ENCODE results near the gene SPIN2B.

DNA sequence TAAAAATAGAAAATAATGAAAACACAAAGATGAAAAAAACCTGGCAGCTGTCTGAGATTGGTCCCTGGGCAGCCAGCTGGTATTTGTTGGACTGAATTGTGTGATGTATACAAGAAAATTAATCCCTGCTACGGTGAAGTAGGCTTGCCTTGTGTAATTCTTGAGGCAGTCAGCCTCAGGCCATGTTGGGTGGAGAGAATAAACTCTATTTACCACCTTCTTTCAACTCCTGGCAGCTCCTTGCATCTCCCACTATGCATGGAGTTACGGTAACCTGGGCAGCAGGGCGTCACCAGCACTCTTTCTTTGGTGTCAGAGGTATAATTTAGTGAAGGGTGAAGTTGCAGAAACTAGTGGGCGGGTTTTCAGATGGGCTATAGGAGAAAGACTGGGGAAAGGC lies 12.4 kb upstream of the SPIN2B start:
- TF ChIP-seq, protein P1, sequence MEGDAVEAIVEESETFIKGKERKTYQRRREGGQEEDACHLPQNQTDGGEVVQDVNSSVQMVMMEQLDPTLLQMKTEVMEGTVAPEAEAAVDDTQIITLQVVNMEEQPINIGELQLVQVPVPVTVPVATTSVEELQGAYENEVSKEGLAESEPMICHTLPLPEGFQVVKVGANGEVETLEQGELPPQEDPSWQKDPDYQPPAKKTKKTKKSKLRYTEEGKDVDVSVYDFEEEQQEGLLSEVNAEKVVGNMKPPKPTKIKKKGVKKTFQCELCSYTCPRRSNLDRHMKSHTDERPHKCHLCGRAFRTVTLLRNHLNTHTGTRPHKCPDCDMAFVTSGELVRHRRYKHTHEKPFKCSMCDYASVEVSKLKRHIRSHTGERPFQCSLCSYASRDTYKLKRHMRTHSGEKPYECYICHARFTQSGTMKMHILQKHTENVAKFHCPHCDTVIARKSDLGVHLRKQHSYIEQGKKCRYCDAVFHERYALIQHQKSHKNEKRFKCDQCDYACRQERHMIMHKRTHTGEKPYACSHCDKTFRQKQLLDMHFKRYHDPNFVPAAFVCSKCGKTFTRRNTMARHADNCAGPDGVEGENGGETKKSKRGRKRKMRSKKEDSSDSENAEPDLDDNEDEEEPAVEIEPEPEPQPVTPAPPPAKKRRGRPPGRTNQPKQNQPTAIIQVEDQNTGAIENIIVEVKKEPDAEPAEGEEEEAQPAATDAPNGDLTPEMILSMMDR (IDR thresholded peaks at IDR 0.05): no peak
- TF ChIP-seq, protein P2, sequence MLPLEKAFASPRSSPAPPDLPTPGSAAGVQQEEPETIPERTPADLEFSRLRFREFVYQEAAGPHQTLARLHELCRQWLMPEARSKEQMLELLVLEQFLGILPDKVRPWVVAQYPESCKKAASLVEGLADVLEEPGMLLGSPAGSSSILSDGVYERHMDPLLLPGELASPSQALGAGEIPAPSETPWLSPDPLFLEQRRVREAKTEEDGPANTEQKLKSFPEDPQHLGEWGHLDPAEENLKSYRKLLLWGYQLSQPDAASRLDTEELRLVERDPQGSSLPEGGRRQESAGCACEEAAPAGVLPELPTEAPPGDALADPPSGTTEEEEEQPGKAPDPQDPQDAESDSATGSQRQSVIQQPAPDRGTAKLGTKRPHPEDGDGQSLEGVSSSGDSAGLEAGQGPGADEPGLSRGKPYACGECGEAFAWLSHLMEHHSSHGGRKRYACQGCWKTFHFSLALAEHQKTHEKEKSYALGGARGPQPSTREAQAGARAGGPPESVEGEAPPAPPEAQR (CRISPR knock-in tag; IDR thresholded peaks at IDR 0.05): no peak

Measured in WTC11 (cell line).